Ovary (tissue), 9 donors: ENCODE results near the gene EDIL3. TPM values are rescaled to one million over a fixed set of nuclear protein-coding genes. Genes with fewer than 3 reads are reported as not detected.

ENCODE experiments used
- DNase-seq, 5 donors: peaks; one replicate each; pipeline ENCODE4 v3.0.0-alpha.2; 2019 to 2020
- H3K27ac ChIP-seq, 2 donors: fragments of 200-600 bp; one replicate each; pipeline versions ENCODE4 v1.5.1 to v1.8.0; 2019 to 2022
- H3K27me3 ChIP-seq: fragments of 200-600 bp; one replicate; pipeline ENCODE4 v1.8.0; 2022
- H3K36me3 ChIP-seq: fragments of 200-600 bp; sonication (generic); one replicate; pipeline ENCODE4 v1.5.1; 2019
- H3K4me1 ChIP-seq: one replicate; pipeline ENCODE4 v1.8.1; 2013; ENCODE audit warnings: mild to moderate bottlenecking, moderate library complexity; ENCODE audit not compliant: insufficient read depth
- H3K4me3 ChIP-seq: fragments of 200-600 bp; sonication (generic); one replicate; pipeline ENCODE4 v1.5.1; 2017
- H3K9me3 ChIP-seq, 2 donors: fragments of 200-600 bp in 1 of 2; sonication (generic) in 1 of 2; one replicate each; pipeline versions ENCODE4 v1.5.1 to v1.8.1; 2013 to 2019; ENCODE audit warnings: mild to moderate bottlenecking in 1 of 2, moderate library complexity in 1 of 2
- CTCF ChIP-seq, 3 donors: fragments of 450-650 bp in 2 of 3; fragments of 200-600 bp in 1 of 3; IDR thresholded peaks; one replicate each; pipeline versions ENCODE4 v1.5.1 to v1.8.0; 2016 to 2022; ENCODE audit warnings: antibody characterized with exemption in 3 of 3, mild to moderate bottlenecking in 1 of 3
- EP300 ChIP-seq: sonication (generic); formaldehyde crosslinking; IDR thresholded peaks from one replicate; pipeline ENCODE4 v1.6.1; 2017; ENCODE audit warnings: antibody characterized with exemption
- POLR2A ChIP-seq: fragments of 450-650 bp; IDR thresholded peaks from one replicate; pipeline ENCODE4 v1.6.1; 2017; ENCODE audit warnings: antibody characterized with exemption, mild to moderate bottlenecking, moderate library complexity
- WGBS, 3 donors: extraction: QIAGEN DNeasy Blood & Tissue Kit in 1 of 3; methylation state at CpG; one replicate each; pipeline versions ENCODE4 v1.1.5 to v1.1.7; 2013 to 2017; 5-methylcytosine and 5-hydroxymethylcytosine counted together
- intact Hi-C, 4 donors: fragments of 100-400 bp; cut with DNase I; formaldehyde crosslinking; loops; one replicate each; pipeline versions ENCODE4 v1.11.0 to v1.15.1; 2022 to 2023
- polyA plus RNA-seq, 2 donors: library from polyadenylated mRNA; stranded (reverse); fragments of 200-250 nt in 1 of 2; fragments of 350-450 nt in 1 of 2; fragmentation: Illumina TruSeq in 1 of 2; extraction: RNeasy Lipid Tissue Mini Kit (QIAGEN cat#74804) in 1 of 2; gene quantifications; one replicate each; pipeline ENCODE4 v1.2.3, GENCODE V29; 2013 to 2014
- total RNA-seq, 7 donors: library from RNA; depleted of rRNA in 2 of 7; stranded (reverse); fragments of >200 nt in 2 of 7; fragmentation: NEBNext Ultra II Directional in 3 of 7; extraction: Animal tissue kit (Norgen Biotek cat#: 25700) in 3 of 7; gene quantifications; one replicate each; pipeline versions ENCODE4 v1.1.0 to v1.2.4, GENCODE V29; 2016 to 2023
- donor health status: DM: no; HTN: no; CAD: no; lungs with moderate emphysema.
- donor health status: DM: no; HTN: no; CAD: no.
- donor health status: Bipolar disorder and iron deficiency.
- donor health status: DM: yes; HTN: yes; CAD: no.
- donor health status: DM: no; HTN: no; CAD: no.
- donor health status: DM: yes; HTN: yes; CAD: no.

Gene EDIL3
- total and polyA plus RNA-seq, 9 donors = 5.9 to 41.5 (median 9.7) TPM

- TF ChIP-seq POLR2A = no peak
- TF ChIP-seq CTCF (IDR thresholded peaks at IDR 0.05) = no peak
- no peak for TF ChIP-seq EP300
- intact Hi-C loops = no loop called here
Observed at GRCh38 chr5:84275609-84276008, 109.1 kb downstream of the EDIL3 start.

GRCh38 chr5:84274585-84275468, 109.9 kb downstream of the EDIL3 start:
- no peak overlapping the region for H3K4me3 ChIP-seq
- H3K27ac ChIP-seq = no peak overlapping the region
- no peaks in the 10 kb centered on the region for H3K4me1 ChIP-seq
- intact Hi-C loops = no loop called here
- H3K9me3 ChIP-seq = no peaks in the 10 kb centered on the region
- no peaks in the 10 kb centered on the region for H3K36me3 ChIP-seq
- DNase-seq = no peak
- TF ChIP-seq EP300 = no peak
- no peak for TF ChIP-seq CTCF (IDR thresholded peaks at IDR 0.05)
- no peak for TF ChIP-seq POLR2A
- 89 to 94% (median 94%) methylated on average over 3 of the region's 3 CpGs for WGBS, 3 donors
- H3K27me3 ChIP-seq = no peaks in the 10 kb centered on the region

More at GRCh38 chr5:84275609-84276008, 109.1 kb downstream of the EDIL3 start:
- H3K27me3 ChIP-seq = no peaks in the 10 kb centered on the region
- 91 to 96% (median 94%) methylated on average over 1 of the region's 1 CpG for WGBS, 3 donors
- no peaks in the 10 kb centered on the region for H3K4me1 ChIP-seq
- H3K9me3 ChIP-seq = no peaks in the 10 kb centered on the region
- DNase-seq = no peak
- H3K27ac ChIP-seq = no peak overlapping the region
- no peaks in the 10 kb centered on the region for H3K36me3 ChIP-seq
- H3K4me3 ChIP-seq = no peak overlapping the region

- no peak for TF ChIP-seq EP300
- TF ChIP-seq POLR2A = no peak
- TF ChIP-seq CTCF (IDR thresholded peaks at IDR 0.05) = no peak
- H3K27me3 ChIP-seq = no peaks in the 10 kb centered on the region
- intact Hi-C loops = no loop called here
- H3K27ac ChIP-seq = no peak overlapping the region
- no peak overlapping the region for H3K4me3 ChIP-seq
- no peaks in the 10 kb centered on the region for H3K4me1 ChIP-seq
- no peaks in the 10 kb centered on the region for H3K36me3 ChIP-seq
- no peak for DNase-seq
- H3K9me3 ChIP-seq = no peaks in the 10 kb centered on the region
- WGBS, 3 donors = 88 to 90% (median 88%) methylated on average over 2 of the region's 2 CpGs
Observed at GRCh38 chr5:84273517-84273883, 111.2 kb downstream of the EDIL3 start.

GRCh38 chr5:84272771-84273516, 111.7 kb downstream of the EDIL3 start:
- intact Hi-C loops = no loop called here
- no peak overlapping the region for H3K4me3 ChIP-seq
- H3K4me1 ChIP-seq = no peaks in the 10 kb centered on the region
- DNase-seq = no peak
- no peak overlapping the region for H3K27ac ChIP-seq
- 54 to 63% (median 58%) methylated on average over 6 of the region's 6 CpGs for WGBS, 3 donors
- TF ChIP-seq POLR2A = no peak
- no peak for TF ChIP-seq EP300
- TF ChIP-seq CTCF (IDR thresholded peaks at IDR 0.05) = no peak
- no peaks in the 10 kb centered on the region for H3K9me3 ChIP-seq
- H3K27me3 ChIP-seq = no peaks in the 10 kb centered on the region
- no peaks in the 10 kb centered on the region for H3K36me3 ChIP-seq
